C4-2B (cell line): ENCODE data around the gene DNASE1L1.
A peak's percentile ranks its signal among the peaks of the same experiment; 100 is the strongest.

ENCODE experiments used
- ZFX ChIP-seq: fragments of 450-650 bp; IDR thresholded peaks from 2 replicates; pipeline ENCODE4 v1.6.1; 2017
- TF ChIP-seq, protein P1 (sequence below): fragments of 450-650 bp; conservative IDR thresholded peaks from 2 replicates; pipeline ENCODE4 v1.5.1; 2017; ENCODE audit warnings: mild to moderate bottlenecking

DNA sequence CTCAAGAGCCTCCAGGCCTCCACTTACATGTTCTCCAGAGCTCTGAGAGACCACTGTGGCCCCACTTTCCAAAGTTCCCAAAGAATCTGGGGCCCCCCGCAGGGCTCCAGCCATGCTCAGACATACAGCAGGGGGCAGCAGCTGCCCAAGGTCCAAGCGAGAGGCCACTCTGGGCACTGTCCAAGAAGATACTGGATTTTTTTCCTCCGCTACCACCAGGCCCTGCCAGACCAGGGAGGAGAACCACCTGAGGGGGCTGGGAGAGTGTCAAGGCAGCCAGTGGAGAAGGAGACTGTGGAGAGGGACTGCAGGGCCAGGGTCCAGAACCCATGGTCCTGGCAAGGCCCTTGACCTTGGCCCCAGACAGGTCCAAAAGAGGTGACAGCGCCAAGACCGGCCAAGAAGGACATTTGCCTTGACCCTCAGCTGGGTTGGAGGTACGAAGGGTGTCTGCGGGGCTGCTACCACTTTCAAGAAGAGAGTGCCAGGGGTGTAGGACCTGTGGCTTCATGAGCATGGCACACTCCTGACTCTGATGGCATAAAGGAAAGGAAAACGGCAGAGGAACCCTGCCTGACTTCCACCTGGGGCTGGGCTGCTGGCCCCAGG lies 24.7 kb downstream of the DNASE1L1 start:
- TF ChIP-seq, protein P1, sequence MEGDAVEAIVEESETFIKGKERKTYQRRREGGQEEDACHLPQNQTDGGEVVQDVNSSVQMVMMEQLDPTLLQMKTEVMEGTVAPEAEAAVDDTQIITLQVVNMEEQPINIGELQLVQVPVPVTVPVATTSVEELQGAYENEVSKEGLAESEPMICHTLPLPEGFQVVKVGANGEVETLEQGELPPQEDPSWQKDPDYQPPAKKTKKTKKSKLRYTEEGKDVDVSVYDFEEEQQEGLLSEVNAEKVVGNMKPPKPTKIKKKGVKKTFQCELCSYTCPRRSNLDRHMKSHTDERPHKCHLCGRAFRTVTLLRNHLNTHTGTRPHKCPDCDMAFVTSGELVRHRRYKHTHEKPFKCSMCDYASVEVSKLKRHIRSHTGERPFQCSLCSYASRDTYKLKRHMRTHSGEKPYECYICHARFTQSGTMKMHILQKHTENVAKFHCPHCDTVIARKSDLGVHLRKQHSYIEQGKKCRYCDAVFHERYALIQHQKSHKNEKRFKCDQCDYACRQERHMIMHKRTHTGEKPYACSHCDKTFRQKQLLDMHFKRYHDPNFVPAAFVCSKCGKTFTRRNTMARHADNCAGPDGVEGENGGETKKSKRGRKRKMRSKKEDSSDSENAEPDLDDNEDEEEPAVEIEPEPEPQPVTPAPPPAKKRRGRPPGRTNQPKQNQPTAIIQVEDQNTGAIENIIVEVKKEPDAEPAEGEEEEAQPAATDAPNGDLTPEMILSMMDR, result peak; percentile 19
- TF ChIP-seq ZFX, result no peak
